ENCODE data around the gene USP11. TPM values are rescaled to one million over a fixed set of nuclear protein-coding genes. Genes with fewer than 3 reads are reported as not detected.
"Not testable (repeated sequence)": the region's sequence is repeated elsewhere in the genome, so short reads cannot be mapped to it uniquely, and the experiment has no call there.

The USP11 gene
- total RNA-seq, 3 donors from 2014 or later = 13.5 to 18.8 (median 16.0) TPM

DNA sequence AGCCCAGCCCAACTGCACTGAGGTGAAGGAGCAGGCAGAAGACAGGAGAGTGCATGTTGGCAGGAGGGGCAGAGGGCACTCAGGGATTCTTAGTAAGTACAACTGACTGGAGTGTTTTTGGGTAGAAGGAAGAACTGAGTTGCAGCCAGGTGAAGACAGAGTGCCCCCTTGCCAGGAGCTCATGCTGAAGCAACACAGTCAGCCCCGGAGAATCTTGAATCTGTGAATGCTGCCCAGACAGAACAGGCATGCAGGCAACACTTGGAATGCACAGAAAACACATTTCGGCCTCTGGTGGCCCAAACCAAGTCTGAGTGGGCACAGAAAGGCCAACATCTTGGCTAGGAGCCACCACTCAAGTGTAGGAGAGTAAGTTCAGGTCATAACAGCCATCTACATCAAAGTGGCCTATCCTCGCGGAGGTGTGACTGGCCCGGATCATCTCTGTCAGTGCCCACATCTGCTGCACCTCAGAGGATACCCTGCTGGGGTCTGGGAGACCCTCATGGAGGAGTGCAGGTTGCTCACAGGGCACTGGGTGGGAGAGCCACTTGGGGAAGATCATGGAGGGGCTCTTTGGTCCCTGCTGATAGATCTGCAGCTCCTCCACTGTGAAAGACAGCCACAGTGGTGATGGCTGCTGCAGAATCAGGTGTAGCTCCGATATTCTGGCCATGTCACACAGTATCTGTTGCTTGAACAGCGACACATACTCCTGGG is 40.4 kb downstream of the USP11 start:
- DNase-seq = no peak
- H3K4me3 Mint-ChIP-seq = no peak overlapping the region
- no peaks in the 10 kb centered on the region for H3K9me3 Mint-ChIP-seq
- no peak for ATAC-seq
- no peaks in the 10 kb centered on the region for H3K4me1 Mint-ChIP-seq (ENCODE audit: low read depth)
- no peaks in the 10 kb centered on the region for H3K36me3 Mint-ChIP-seq (ENCODE audit: insufficient read depth)
- no peaks in the 10 kb centered on the region for H3K27me3 Mint-ChIP-seq (ENCODE audit: low read depth)

DNA sequence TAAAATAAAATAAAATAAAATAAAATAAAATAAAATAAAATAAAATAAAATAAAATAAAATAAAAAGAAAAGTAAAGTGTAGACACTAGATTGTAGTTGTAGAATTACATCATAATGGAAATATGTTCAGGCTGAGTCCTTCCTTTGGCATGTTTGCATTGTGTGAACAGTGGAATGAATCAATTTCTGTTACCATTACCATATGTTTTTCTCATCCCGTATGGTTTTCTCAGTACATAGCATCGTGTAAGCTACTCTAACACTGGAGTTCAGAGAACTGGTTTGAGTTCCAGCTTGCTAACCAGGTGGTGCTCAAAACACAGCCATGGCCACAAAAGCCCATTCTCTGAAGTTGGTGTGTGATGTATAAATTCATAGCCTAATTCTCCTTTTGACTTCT is 45.9 kb downstream of the USP11 start:
- ATAC-seq (no peak), DNase-seq (no peak)
- H3K4me3 Mint-ChIP-seq = no peak overlapping the region
- H3K36me3 Mint-ChIP-seq (ENCODE audit: insufficient read depth) = no peaks in the 10 kb centered on the region
- H3K27me3 Mint-ChIP-seq (ENCODE audit: low read depth) = no peaks in the 10 kb centered on the region
- no peaks in the 10 kb centered on the region for H3K4me1 Mint-ChIP-seq (ENCODE audit: low read depth)
- no peaks in the 10 kb centered on the region for H3K9me3 Mint-ChIP-seq

DNA sequence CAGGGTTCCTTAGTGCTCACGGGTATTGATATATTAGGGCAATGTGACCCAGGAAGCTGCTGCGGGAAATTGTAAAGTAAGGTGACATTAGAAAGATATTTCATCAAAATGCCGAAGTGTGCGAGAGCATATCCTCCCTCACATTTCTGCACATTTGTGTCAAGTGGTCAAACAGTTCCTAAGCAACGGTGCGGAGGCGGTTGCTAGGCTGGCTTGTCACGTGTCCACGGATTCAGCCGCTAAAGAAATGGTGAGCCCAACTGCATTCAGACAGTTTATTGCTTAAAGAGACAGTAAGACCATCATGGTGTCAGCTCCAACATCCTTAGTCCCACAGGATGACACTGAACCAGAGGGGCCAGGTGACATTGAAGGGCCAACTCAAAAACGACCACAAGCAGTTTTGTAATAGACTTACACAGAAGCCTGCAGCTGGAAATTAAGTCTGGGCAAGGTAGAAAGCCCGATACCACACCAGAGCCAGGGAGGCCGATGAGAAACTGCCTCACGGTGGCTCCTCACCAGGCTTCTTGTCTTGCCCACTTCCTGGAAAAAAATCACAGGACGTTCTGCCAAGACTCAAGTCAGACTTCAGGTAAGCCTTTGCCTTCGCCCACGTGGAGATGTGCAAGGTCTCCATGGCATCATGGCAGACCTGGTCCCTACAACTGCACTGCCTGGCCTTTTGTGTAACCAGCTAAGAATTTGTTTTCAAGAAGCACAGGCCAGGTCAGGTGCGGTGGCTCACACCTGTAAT is 50.4 kb downstream of the USP11 start:
- no peaks in the 10 kb centered on the region for H3K9me3 Mint-ChIP-seq
- no peaks in the 10 kb centered on the region for H3K36me3 Mint-ChIP-seq (ENCODE audit: insufficient read depth)
- ATAC-seq (no peak), DNase-seq (no peak)
- H3K4me1 Mint-ChIP-seq (ENCODE audit: low read depth) = no peaks in the 10 kb centered on the region
- H3K4me3 Mint-ChIP-seq = no peak overlapping the region
- H3K27me3 Mint-ChIP-seq (ENCODE audit: low read depth) = no peaks in the 10 kb centered on the region

DNA sequence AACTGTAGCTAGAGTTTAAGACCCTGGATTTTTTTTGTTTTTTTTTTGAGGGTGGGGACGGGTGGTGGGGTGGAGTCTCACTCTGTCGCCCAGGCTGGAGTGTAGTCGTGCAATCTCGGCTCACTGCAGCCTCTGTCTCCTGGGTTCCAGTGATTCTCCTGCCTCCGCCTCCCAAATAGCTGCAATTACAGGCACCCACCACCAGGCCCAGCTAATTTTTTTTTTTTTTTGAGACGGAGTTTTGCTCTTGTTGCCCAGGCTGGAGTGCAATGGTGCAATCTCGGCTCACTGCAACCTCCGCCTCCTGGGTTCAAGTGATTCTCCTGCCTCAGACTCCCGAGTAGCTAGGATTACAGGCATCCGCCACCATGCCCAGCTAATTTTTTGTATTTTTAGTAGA is 51.8 kb downstream of the USP11 start:
- not testable (repeated sequence) for H3K4me1 Mint-ChIP-seq (ENCODE audit: low read depth); ATAC-seq; H3K9me3 Mint-ChIP-seq; DNase-seq; H3K36me3 Mint-ChIP-seq (ENCODE audit: insufficient read depth); H3K27me3 Mint-ChIP-seq (ENCODE audit: low read depth); H3K4me3 Mint-ChIP-seq

DNA sequence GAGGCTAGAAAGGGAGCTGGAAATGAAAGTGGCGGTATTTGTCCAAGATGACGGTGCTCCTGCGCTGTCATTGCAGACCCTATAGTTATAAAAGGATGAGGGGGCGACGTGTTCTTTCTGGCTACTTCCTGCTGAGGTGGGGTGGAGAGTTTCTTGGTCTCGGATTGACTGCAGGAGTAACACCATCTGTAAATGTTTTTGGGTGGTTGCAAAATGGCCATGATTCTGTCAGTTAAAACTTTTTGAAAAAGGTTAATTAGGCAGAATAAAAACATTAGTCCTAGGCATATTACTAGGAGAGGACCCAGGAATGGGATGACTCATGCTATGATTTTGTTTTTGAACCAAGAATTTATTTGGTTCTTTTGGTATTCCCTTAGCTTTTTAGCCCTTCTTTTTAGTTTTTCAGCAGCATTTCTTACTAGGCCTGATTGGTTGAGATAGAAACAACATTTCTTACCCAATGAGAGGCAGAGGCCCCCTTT is 53.1 kb downstream of the USP11 start:
- H3K4me3 Mint-ChIP-seq = no peak overlapping the region
- no peaks in the 10 kb centered on the region for H3K36me3 Mint-ChIP-seq (ENCODE audit: insufficient read depth)
- no peaks in the 10 kb centered on the region for H3K9me3 Mint-ChIP-seq
- no peaks in the 10 kb centered on the region for H3K4me1 Mint-ChIP-seq (ENCODE audit: low read depth)
- DNase-seq = no peak
- no peak for ATAC-seq
- H3K27me3 Mint-ChIP-seq (ENCODE audit: low read depth) = no peaks in the 10 kb centered on the region

DNA sequence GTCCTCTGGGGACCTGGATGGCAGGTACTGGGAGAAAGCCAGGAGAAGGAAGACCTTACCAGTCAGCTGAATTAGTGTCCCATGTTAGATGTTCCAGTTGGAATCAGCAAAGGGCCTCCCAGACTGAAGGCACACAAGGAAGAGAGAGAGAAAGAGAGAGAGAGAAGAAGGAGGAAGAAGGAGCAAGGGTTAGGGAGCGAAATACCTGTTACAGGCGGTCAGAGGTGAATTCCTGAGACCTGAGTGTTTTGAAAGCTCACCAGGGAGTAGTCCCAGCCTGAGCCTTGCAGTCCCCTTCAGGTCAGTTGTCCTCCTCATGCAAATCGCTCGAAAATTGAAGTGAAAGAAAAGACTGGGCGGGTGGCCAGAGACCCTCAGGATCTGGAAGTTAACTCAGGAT is 60.3 kb downstream of the USP11 start:
- Mint-ChIP-seq H3K27me3 (ENCODE audit: low read depth) (no peaks in the 10 kb centered on the region), H3K4me1 (ENCODE audit: low read depth) (no peaks in the 10 kb centered on the region), H3K9me3 (no peaks in the 10 kb centered on the region), H3K4me3 (no peak overlapping the region), H3K36me3 (ENCODE audit: insufficient read depth) (no peaks in the 10 kb centered on the region)
- no peak for DNase-seq
- ATAC-seq = no peak

DNA sequence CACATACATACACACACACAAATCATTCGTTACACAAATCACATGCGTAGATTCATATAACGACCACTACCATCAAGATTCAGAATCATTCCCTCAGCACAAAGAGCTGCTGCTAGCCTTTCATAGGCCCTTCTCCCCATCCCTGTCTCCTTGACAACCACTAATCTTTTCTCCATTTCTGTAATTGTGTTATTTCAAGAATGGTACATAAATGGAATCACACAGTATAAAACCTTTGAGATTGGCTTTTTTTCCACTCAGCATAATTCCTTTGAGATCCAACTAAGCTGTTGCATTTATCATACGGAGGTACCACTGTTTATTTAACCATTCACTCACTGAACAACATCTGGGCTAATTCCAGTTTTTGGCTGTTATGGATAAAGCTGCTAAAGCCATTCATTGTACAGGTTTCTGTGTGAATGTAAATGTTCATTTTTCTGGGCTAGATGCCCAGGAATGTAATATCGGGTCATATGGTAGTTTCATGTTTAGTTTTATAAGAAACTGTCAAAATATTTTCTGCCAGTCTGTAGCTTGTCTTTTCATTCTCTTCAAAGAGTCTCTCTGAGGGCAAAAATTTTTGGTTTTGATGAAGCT is 64.1 kb downstream of the USP11 start:
- Mint-ChIP-seq H3K4me1 (ENCODE audit: low read depth) (no peaks in the 10 kb centered on the region), H3K36me3 (ENCODE audit: insufficient read depth) (no peaks in the 10 kb centered on the region), H3K27me3 (ENCODE audit: low read depth) (no peaks in the 10 kb centered on the region), H3K9me3 (no peaks in the 10 kb centered on the region), H3K4me3 (no peak overlapping the region)
- DNase-seq (no peak), ATAC-seq (no peak)

DNA sequence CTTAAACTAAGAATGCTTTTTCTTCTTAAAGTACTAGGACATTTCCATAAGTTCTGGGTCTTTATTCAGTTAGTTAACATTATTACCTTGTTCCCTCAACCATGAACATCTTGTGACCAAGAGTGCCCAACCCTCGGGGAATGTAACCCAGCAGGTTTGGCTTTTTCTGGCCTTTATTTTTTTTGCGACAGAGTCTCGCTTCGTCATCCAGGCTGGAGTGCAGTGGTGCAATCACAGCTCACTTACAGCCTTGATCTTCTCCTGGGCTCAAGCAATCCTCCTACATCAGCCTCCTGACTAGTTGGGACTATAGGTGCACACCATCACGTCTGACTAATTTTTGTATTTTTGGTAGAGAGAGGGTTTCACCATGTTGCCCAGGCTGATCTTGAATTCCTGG is 65.1 kb downstream of the USP11 start:
- Mint-ChIP-seq H3K4me3 (no peak overlapping the region), H3K9me3 (no peaks in the 10 kb centered on the region), H3K27me3 (ENCODE audit: low read depth) (no peaks in the 10 kb centered on the region), H3K4me1 (ENCODE audit: low read depth) (no peaks in the 10 kb centered on the region), H3K36me3 (ENCODE audit: insufficient read depth) (no peaks in the 10 kb centered on the region)
- ATAC-seq (no peak), DNase-seq (no peak)

Other genes with a start within 250 kb of the USP11 start
- under 1 TPM; 0.11 to 0.15 (median 0.14) TPM for gene RGN, start 154.6 kb upstream of the USP11 start, total RNA-seq
- 100 to 1,000 TPM in 2 of 3 donors, 10 to 100 TPM in 1; 95.3 to 103 (median 100) TPM for gene NDUFB11, start 88.3 kb upstream of the USP11 start, total RNA-seq
- 10 to 100 TPM; 77.7 to 83.4 (median 81.4) TPM for gene RBM10, start 87.8 kb upstream of the USP11 start, total RNA-seq
- gene UBA1, start 39.2 kb upstream of the USP11 start, total RNA-seq = 100 to 1,000 TPM; 236 to 281 (median 254) TPM
- 10 to 100 TPM; 45.4 to 51.4 (median 49.4) TPM for gene CDK16, start 14.3 kb upstream of the USP11 start, total RNA-seq
- gene ZNF157, start 137.6 kb downstream of the USP11 start, total RNA-seq = under 1 TPM; 0.40 to 0.78 (median 0.73) TPM